Heart left ventricle (tissue), 13 donors: Measurements from ENCODE around the gene HSD17B2.

Experiments
- CTCF ChIP-seq, 12 donors: fragments of 200-600 bp; sonication (generic) in 4 of 12; IDR thresholded peaks; one replicate each; pipeline versions ENCODE4 v1.5.0 to v1.8.0; 2018 to 2022; ENCODE audit warnings: antibody characterized with exemption in 12 of 12, mild to moderate bottlenecking in 5 of 12
- POLR2A ChIP-seq, 2 donors: fragments of 450-650 bp; IDR thresholded peaks; one replicate each; pipeline ENCODE4 v1.6.1; 2017; ENCODE audit warnings: antibody characterized with exemption in 2 of 2, mild to moderate bottlenecking in 2 of 2, moderate library complexity in 2 of 2
- donor health status: ischemic (EF 13 %, LVEDD 7.1; RV severe dilation, severe dysfunction).
- donor health status: DM: no; HTN: yes; CAD: no.
- donor health status: DM: no; HTN: no; CAD: no.
- donor health status: ischemic (EF 25% LVEDD 6.9; RV normal size, moderate dysfunction).
- donor health status: ischemic (EF 25% LVEDD 5.7; RV mildly dilated, moderate dysfunction).
- donor health status: ischemic (EF 35%, LVEDD 5.7; RV mildly dilated, moderate dysfunction).
- donor health status: nonischemic (EF 11% LVEDD 7.7; RV severe dilation, severe dysfunction).
- donor health status: DM: yes; HTN: yes; CAD: no.
- donor health status: PGD.
- donor health status: ischemic (EF 29% LVEDD 5.4; RV normal size, mild dysfunction).
- donor health status: nonischemic (EF 23%, LVEDD 6.1; RV moderate dilation, normal function).

GRCh38 chr16:82096641-82097040 is 61.6 kb downstream of the HSD17B2 start:
- TF ChIP-seq CTCF (IDR thresholded peaks at IDR 0.05) (no peak), POLR2A (IDR thresholded peaks at IDR 0.05) (no peak)
